ENCODE data around the gene AK1.

The AK1 gene

DNA sequence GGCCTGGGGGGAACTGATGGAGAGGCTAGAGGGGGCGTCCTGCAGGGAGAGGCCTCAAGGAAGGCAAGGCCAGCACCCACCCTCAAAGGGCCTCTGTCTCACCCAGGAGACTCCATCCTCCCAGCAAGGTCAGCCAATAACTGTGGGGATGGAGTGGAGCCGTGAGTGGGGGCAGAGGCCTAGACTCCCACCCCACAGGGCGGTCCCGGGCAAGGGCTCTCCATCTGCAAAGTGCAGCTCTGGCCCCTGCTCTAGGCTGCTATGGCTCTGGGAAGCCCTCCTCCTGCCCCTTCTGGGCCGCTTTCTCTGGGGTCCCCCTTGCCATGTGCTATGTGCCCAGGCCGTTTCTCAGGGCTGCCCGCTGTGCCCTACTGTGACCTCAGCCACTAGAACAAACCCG, 60.7 kb downstream of the AK1 start:
- no peak for DNase-seq (ENCODE audit: low spot score)
